Activated CD4-positive, alpha-beta T cell treated with anti-CD3 and anti-CD28 coated beads, Interleukin-2, Interleukin-4, amounts not matched to agents 100 ng/mL and 50 ng/mL, durations not matched to agents 16 hours and 8 hours (primary cell): ENCODE measurements around the gene TIMM29.

ENCODE experiments used
- DNase-seq: peaks from one replicate; pipeline ENCODE4 v3.0.0-alpha.2; 2020; ENCODE audit warnings: low spot score

TIMM29 gene

DNA sequence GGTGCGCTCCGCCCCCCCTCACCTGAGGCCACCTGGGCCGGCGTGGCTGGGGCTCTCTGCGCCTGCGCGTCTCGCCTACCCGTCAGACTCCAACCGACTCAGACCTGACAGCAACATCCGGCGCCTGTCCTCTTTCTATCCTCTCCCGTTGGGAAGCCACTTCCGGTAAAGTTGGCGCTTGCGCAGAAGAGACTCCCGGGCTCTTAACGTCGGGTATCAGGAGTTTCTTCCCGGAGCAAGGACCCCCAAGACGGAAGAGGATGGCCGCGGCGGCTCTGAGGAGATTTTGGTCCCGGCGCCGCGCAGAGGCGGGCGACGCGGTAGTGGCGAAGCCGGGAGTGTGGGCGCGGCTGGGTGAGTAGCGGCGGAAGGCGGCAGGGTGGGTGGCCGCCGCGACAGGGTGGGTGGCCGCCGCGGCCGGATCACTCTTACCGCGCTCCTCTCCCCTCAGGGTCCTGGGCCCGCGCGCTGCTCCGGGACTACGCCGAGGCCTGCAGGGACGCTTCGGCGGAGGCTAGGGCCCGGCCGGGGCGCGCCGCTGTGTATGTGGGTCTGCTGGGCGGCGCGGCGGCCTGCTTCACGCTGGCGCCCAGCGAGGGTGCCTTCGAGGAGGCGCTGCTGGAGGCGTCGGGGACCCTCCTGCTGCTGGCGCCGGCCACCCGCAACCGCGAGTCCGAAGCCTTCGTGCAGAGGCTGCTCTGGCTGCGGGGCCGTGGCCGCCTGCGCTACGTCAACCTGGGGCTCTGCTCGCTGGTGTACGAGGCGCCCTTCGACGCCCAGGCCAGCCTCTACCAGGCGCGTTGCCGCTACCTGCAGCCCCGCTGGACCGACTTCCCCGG, at the start of gene TIMM29, which contains the start of gene YIPF2:
Gene TIMM29 (plus strand): TSS at position 249 of the 839 bp plus-strand sequence. CDS start 12 bp downstream, at position 261.
Gene YIPF2 (minus strand): TSS at position 77 of the 839 bp plus-strand sequence. CDS start 229 bp downstream, outside the sequence.
- DNase-seq = peak; percentile 98

DNA sequence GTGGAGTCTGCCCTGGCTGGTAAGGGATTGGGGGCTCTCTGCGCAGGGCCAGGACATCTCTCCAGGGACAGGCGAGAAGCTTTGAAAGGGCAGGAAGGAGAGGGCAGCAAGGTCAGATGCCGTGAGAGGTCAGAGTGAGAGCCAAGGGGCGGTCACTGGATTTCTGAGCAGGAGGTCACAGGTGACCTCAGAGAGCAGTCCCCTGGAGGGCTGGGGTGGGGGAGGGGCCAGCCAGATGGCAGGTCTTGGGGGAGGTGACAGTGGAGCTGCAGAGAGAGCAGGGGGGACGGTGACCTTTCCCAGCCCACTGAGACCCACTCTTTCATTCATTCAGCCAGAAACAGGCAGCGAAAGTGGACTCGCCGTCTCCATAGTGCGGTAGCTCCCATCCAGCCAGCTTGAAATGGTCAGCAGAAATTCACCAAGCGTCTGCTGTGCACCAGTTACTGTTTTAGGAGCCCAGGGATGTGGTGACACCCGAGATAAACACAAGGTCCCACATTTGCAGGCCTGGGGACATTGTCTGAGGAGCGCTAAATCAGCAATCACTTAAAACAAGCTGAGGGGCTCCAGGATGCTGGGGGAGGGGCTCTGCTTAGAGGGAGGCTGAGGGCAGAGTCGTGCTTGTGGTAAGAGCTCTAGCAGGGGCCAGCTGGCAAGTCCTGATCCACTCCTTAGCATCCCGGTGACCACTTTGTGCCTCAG, 47.1 kb upstream of the TIMM29 start:
- DNase-seq = no peak

DNA sequence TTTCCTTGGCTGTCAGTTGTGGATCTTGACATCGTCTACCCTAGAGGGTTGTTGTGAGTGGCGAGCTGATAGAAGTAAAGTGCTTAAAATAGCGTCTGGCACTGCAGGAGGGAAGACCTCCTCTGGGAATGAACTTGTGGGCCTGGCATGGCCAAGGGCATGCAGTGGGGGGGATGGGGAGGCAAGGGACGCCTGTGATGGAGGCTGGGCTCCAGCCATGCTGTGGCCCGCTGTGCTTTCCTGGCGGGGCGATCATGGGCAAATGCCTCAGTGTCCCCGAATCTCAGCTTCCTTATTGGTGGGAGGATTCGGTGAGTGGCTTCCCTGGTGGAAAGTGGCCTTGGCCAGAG, 46.5 kb upstream of the TIMM29 start:
- no peak for DNase-seq

DNA sequence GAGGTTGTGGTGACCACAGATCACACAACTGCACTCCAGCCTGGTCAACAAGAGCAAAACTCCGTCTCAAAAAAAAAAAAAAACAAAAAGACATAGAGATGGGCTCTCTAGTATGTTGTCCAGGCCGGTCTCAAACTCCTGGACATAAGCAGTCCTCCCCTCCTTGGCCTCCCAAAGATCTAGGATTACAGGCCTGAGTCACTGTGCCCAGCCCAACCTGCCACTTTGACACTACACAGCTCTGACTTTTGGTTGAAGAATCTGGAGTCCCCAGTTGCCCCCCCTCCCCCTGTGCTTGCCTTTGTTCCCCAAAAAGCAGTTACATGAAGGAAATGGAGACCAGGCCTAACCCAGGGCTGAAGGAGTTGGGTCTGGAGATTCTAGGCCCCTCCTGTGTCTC, 44.3 kb upstream of the TIMM29 start:
- DNase-seq = no peak

DNA sequence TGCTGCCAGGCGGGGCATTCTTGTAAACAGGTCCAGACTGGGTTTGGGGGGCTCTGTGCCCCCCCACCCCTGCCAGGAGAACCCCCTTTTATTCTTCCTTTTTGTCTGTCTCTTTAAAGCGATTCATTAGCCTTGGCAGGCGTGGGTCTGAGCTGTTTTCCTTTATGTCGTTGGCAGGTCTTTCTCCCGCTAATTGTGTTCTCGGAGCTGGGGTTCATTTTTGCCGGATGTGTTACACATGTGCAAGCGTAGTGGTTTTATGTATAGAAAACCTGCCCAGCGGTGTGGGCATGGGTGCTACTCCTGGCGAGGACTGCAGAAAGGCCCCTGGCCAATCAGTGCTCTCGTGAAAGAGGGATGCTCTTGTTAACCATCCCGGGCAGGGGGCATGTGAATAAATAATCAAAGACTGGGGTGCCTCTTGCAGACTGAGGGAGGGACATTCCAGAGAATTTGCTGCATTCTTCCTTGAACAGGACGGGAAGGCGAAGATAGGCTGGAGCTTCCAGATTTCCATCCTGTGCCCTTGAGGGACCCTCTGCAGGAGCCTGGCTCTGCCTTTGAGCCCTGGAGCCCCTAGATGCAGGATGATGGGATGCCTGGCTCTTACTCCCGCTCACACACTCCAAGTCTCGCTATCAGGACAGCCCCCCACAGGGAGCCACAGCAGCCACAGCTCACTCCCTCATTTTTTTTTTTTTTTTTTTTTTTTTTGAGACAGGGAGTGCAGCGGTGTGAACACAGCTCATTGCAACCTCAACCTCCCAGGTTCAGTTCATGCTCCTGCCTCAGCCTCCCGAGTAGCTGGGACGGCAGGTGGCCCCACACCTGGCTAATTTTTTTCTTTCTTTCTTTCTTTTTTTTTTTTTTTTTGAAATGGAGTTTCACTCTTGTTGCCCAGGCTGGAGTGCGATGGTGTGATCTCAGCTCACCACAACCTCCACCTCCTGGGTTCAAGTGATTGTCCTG, 43.1 kb upstream of the TIMM29 start:
- no peak for DNase-seq

DNA sequence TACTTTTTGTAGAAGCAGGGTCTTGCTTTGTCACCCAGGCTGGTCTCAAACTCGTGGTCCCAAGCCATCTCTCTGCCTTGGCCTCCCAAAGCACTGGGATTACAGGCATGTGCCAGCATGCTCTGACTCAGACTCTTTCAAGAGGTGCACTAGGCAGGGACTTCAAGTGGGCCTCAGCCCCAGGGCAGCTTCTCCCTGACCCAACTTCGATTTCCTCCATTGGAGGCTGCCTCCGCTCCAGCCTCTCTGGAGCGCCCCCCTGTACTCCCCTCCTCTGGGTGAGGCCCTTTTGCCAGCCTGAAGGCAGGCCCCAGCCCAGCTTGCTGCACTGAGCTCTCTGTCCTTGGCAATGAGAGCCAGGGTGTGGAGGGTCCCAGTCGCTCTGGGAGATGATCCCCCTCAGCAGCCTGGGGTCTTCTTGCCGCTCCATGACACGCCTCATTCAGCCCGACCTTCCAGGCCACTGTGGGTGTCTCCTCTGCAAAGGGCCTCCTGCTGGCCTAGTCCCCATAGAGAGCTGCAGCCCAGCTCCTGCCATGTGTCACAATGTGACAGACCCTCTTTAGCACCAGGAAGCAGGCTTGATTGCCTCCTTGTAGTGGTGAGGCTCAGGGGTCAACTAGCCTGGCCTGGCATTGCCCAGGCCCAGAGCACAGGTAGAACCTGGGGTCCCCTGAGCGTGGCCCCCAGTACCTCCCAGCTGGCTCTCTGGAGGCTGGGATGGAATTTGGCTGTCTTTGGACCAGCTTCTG, 40.8 kb upstream of the TIMM29 start:
- DNase-seq = no peak

DNA sequence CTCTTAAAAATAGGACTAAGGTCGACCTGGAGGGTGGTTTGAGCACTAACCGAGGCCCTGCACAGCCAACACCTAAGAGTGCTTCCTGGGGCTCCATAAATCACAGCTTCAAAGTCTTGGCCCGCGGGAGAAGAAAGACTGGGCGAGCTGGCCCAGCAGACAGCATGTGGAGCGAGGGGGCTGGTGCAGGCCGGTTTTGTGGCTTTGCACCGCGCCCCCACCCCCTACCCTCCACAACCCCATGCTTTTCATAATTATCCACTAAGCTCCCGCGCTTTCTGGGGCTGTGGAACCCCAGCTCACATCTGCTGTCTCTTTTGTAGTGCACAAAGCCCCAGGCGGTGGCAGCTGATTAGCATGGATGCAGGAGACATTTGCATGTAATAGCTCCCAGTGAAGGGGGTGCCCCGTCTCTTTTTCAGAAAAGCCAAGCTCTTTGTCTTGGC, 40.2 kb upstream of the TIMM29 start:
- DNase-seq = no peak

DNA sequence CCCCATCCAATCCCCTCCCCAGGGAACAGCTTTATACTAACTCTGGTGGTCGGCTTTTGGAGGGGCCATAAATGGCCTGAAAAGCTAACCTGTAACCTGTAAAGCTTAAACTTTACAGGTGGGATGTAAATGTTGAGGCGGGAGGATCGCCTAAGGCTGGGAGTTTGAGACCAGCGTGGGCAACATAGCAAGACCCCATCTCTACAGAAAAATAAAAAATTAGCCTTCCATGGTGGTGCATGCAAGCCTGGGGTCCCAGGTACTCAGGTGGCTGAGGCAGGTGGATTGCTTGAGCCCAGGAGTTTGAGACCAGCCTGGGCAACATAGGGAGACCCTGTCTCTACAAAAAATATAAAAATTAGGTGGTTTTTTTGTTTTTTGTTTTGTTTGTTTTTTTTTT, 38.7 kb upstream of the TIMM29 start:
- no peak for DNase-seq

DNA sequence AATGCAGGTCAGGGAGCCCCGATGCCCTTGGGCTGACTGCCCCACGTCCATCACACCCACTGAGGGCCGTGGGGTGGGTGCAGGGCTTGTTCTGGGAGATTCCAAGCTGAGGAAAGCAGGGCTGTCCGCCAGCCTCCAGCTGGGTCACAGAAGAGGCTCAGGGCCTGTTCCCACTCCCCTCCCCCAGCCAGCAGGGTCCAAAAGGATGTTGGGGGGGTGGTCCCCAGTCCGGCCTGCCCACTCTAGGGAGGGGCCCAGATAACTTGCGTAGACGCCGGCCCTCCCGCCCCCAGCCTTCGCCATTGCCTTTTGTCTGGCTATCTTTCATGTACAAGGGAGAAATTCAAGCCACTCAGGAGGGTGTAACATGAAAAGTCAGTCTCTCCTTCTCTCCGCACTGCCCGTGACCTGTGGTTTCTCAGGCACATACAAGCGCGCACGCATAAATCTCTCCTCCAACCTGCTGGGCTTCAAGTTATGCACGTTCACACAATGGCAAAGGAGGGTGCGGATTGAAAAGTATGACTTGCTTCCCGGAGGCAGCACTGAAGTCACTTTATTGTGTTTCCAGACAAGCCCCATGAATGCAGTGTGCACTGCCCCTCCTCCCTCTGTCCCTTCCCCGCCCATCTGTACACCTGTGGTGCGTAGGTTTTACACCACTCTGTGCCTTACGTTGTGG, 37.1 kb upstream of the TIMM29 start:
- DNase-seq = no peak

DNA sequence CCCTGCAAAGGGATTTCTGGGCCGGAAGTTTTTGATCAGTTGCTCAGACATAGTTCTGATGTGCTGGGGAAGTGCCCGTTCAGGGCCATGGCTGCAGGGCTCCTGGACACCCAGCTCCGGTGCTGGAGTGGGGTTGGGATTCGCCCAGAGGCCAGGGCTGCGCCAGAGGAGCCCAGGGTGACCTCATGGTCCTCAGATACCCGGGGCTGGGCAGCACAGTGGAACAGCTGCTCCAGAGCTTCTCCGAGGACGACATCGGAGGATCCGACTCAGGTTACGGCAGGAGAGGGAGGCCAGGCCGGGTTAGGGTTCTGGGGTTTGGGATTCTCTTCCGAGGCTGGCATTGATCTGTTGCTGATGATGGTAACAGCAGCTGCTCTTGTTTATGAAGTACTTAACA, 36.4 kb upstream of the TIMM29 start:
- DNase-seq = no peak

DNA sequence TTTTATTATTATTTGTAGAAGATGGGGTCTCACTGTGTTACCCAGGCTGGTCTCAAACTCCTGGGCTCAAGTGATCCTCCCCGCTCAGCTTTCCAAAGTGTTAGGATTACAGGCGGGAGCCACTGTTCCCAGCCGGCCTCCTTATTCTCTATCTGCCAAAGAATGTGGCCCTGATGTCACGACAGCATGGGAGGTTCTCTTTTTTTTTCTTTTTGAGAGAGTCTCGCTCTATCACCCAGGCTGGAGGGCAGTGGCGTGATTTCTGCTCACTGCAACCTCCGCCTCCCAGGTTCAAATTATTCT, 33.7 kb upstream of the TIMM29 start:
- DNase-seq = no peak

DNA sequence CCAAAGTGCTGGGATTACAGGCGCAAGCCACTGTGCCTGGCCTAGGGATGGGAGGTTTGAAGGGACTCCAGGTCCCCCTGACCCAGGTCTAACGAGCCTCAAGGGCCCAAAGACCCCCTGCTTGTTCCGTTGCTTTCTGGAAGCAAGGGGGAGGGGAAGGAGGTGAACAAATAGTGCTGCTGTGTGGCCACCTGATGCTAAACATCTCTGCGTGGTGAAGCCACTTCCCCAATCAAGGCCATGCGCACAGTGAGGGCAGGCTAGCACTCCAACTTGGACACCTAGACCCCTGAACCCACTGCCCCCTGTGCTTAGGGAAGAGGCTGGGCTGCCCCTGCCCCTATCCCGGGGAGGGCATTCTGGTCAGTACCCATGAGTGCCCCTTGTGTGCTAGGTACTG, 33.2 kb upstream of the TIMM29 start:
- no peak for DNase-seq

DNA sequence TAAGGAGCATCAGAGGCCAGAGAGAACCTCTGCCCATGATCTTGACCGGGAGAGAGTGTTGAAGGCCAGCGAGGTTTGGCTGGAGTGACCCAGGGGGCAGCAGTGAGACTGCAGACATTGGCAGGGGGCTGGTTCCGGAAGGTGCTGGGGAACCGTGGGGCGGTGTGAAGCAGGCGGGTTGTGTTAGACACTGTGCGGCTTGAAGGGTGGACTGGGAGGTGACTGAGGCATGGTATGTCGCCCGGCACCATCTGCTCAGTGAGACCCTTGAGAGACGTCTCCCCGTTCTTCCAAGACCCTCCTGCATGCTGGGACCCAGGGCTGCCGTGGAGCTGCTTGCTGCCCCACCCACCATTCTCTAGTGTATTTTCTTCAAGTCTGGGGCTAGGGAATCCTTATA, 32.7 kb upstream of the TIMM29 start:
- no peak for DNase-seq

DNA sequence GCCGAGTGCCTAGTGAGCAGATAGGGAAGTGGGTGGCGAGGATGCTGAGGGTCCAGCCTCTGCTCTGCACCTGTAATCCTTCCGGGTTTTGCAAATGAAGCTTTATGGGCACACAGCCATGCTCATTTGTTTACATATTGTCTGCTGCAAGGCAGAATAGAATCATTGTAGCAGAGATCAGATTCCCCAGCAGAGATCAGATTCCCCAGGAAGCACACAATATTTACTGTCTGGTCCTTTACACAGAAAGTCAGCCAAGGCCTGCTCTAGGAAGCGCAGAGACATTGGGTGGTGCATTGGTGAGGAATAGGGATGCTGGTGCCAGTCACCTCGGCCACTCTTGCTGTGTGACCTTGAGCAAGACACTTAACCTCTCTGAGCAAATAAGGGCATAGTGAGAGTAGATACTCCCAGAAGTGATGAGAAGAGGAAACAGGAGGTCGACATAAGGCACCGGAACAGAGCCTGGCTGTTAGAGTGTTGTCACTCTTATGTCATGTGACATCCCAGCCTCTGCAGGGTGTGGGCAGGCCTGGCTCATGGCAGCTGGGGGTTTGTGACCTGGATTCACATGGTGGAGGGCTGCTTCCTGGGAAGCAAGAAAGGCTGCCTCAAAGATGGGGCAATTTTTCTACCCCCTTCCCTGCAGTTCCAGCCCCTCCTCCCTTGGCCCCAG, 31.6 kb upstream of the TIMM29 start:
- no peak for DNase-seq

DNA sequence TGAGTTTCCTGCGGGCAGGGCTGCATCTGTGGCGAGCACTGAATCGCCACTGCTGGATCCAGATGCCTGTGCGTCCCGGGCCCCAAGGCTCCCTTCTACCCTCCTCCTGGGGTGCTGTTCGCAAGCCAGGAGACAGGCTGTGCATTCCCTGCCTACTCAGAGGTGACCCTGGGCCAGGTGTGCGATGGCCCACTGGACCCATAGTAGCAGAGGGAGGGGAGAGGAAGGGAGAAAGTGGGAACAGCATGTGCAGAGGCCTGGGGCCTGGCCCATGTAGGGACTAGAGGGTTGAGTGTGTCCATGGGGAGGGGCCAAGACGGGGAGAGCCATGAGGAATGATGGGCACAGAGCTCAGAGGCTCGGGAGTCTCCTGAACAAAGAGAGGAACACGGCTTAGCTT, 30.0 kb upstream of the TIMM29 start:
- no peak for DNase-seq

DNA sequence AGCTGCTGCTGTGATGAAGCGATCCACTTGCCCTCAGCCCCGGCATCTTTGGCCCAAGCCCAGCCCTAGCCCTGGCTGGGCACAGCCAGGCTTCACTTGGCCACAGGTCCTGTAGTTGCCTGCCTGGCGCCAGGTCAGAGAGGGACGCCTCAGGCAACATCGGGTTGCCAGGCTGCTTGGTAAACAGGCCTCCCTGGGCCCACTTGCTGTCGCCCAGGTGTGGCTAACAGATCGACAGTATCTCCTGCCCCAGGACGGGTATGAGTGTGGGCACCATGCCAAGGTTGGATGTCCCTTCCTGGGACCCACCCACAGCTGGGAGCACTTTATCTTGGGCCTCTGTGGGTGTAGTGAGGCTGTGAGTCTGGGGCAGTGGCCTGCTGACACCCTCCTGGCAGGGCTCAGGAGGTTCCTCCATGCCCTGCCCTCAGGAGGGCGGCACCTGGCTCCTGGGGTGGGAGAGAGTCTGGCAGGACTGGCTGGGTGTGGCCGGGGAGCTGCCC, 29.4 kb upstream of the TIMM29 start:
- no peak for DNase-seq

DNA sequence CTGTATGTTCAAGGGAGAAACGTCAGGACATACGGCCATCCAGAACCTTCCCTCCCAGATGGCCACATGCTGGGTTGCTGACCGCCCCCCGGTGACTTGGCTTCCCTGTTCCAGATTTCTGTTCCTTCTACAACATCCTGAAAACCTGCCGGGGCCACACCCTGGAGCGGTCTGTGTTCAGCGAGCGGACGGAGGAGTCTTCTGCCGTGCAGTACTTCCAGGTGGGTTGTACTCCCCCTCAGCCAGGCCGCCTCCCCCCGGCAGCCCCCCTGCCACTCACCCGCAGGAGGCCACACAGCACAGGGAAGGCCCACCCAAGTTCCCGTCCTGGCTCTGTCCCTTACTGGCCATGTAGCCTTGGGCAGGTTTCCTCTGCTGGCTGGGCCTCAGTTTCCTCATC, 20.7 kb upstream of the TIMM29 start:
- DNase-seq = no peak

DNA sequence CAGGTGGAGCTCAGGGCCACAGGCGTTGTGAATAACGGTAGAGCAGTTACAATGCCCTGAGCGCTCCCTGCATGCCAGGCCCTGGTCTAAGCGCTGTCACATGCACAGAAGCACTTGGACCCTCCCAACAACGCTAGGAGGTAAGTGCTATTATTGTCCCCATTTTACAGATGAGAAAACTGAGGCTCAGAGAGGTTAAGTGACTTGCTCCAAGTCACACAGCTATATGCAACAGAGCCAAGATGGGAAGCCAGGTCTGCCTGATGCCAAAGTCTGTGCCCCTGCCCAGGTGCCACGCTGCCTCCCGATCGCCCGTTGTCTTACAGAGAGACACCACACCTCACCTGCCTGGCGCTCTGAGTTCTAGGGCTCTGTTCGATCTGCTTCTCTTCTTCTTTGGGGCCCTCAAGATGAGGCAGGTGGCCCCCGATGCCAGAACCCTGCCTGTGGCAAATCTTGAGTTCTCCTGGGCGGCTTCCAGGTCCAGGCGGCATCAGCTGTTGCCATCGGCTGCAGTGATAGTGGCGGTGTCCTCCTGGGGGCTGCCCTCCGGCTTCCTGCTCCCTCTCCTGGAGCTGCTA, 20.1 kb upstream of the TIMM29 start:
- no peak for DNase-seq

DNA sequence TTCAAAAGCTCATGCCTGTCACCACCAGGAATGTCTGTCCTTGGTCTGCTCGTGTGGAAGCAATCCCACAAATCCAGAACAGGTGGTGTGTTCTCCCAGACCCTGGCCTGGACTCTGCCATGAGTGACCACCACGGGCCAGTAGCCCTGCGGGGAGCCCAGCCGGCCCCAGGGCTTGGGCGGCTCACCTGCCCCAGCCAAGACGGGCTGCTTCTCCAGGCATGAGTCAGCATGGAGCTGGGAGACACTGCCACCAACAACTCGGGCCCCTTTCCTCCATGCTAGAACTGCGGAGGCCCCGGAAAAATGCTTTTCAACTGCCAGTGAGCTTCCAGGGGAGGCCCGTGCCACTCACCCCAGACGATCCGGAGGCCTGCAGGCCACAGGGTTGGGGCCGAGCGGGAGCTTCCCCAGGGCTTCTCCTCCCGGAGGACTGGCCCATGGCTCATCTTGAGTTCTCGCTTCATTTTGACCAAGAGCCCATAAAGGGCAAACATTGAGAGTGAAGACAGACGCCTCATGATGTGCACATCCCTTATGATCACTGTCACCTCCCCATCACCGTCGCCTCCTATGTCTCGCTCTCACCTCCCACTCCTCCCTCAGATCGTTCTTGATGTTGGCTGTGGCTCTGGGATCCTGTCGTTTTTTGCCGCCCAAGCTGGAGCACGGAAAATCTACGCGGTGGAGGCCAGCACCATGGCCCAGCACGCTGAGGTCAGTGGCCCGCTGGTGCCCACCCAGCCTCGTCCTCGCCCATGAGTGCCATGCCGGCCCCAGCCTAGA, 16.8 kb upstream of the TIMM29 start:
- DNase-seq = no peak
